HG02678 (cell line): ENCODE measurements around the gene SLC36A1.
A peak's percentile ranks its signal among the peaks of the same experiment; 100 is the strongest.
"Not testable (repeated sequence)": the region's sequence is repeated elsewhere in the genome, so short reads cannot be mapped to it uniquely, and the experiment has no call there.

Source experiments
- ATAC-seq: cut with Tn5 transposase; IDR thresholded peaks from one replicate; pipeline ENCODE4 v1.9.1; 2021; ENCODE audit warnings: mild to moderate bottlenecking, moderate library complexity; ENCODE audit not compliant: unreplicated experiment

Gene SLC36A1

GRCh38 chr5:151483176-151483575, 35.8 kb downstream of the SLC36A1 start:
- ATAC-seq, result no peak

GRCh38 chr5:151483647-151484046, 36.2 kb downstream of the SLC36A1 start:
- ATAC-seq, result no peak

GRCh38 chr5:151487544-151487943, 40.1 kb downstream of the SLC36A1 start:
- no peak for ATAC-seq

- ATAC-seq, result no peak
Measured at GRCh38 chr5:151490627-151491026, 43.2 kb downstream of the SLC36A1 start.

GRCh38 chr5:151491062-151491461, 43.7 kb downstream of the SLC36A1 start:
- ATAC-seq, result no peak

- ATAC-seq, result no peak
Measured at GRCh38 chr5:151492729-151493128, 45.3 kb downstream of the SLC36A1 start.

- ATAC-seq, result no peak
Measured at GRCh38 chr5:151493665-151494064, 46.3 kb downstream of the SLC36A1 start.

- no peak for ATAC-seq
Measured at GRCh38 chr5:151495320-151495719, 47.9 kb downstream of the SLC36A1 start.

- no peak for ATAC-seq
Measured at GRCh38 chr5:151496041-151496484, 48.7 kb downstream of the SLC36A1 start.

- no peak for ATAC-seq
Measured at GRCh38 chr5:151497391-151498002, 50.1 kb downstream of the SLC36A1 start.

GRCh38 chr5:151498395-151499155, 51.2 kb downstream of the SLC36A1 start:
- no peak for ATAC-seq

GRCh38 chr5:151499501-151500035, 52.2 kb downstream of the SLC36A1 start:
- no peak for ATAC-seq

GRCh38 chr5:151504006-151504405, 56.6 kb downstream of the SLC36A1 start:
- no peak for ATAC-seq

GRCh38 chr5:151508308-151508707, 60.9 kb downstream of the SLC36A1 start:
- ATAC-seq, result not testable (repeated sequence)

- ATAC-seq, result no peak
Measured at GRCh38 chr5:151509231-151509630, 61.8 kb downstream of the SLC36A1 start.

- no peak for ATAC-seq
Measured at GRCh38 chr5:151509836-151510235, 62.4 kb downstream of the SLC36A1 start.

GRCh38 chr5:151517122-151517920, 69.9 kb downstream of the SLC36A1 start:
- ATAC-seq, result no peak

- no peak for ATAC-seq
Measured at GRCh38 chr5:151520294-151520693, 72.9 kb downstream of the SLC36A1 start.

GRCh38 chr5:151522226-151522625, 74.8 kb downstream of the SLC36A1 start:
- no peak for ATAC-seq

GRCh38 chr5:151523335-151523734, 75.9 kb downstream of the SLC36A1 start:
- ATAC-seq, result peak; percentile 90

GRCh38 chr5:151528153-151528552, 80.8 kb downstream of the SLC36A1 start:
- no peak for ATAC-seq
